ENCODE measurements around the gene ANKRD11. TPM values are rescaled to one million over a fixed set of nuclear protein-coding genes. Genes with fewer than 3 reads are reported as not detected.

ANKRD11 gene
- total RNA-seq, 1 experiment from 2014 or later: 242 TPM

- no TSS peak for BruUV-seq (replicated peaks)
- TF ChIP-seq CTCF (IDR thresholded peaks at IDR 0.05; ENCODE audit: unreplicated experiment): no peak
- intact Hi-C loops (cut with micrococcal nuclease; ENCODE audit: unreplicated experiment): no loop called here
- no peak overlapping the region for H3K27ac Mint-ChIP-seq (ENCODE audit: unreplicated experiment)
- H3K9me3 Mint-ChIP-seq (ENCODE audit: low read depth, unreplicated experiment): no peaks in the 10 kb centered on the region
- no peaks in the 10 kb centered on the region for H3K27me3 Mint-ChIP-seq (ENCODE audit: unreplicated experiment)
- peaks cover 22% of the 10 kb centered on the region for H3K36me3 Mint-ChIP-seq (ENCODE audit: insufficient read depth, unreplicated experiment)
- H3K4me3 Mint-ChIP-seq (ENCODE audit: low read depth, unreplicated experiment): no peak overlapping the region
- H3K4me1 Mint-ChIP-seq (ENCODE audit: low read depth, unreplicated experiment): peaks cover 79% of the 10 kb centered on the region
- no peak for DNase-seq
- CTCF ChIA-PET: interaction anchor here (0.5 to 0.7 kb wide), 3 partner anchors 13 to 122 kb away, joined by 3 to 8 read pairs (median 5); no protein-coding TSS in a partner anchor
Measured at GRCh38 chr16:89448656-89449055, 41.7 kb downstream of the ANKRD11 start.

DNA sequence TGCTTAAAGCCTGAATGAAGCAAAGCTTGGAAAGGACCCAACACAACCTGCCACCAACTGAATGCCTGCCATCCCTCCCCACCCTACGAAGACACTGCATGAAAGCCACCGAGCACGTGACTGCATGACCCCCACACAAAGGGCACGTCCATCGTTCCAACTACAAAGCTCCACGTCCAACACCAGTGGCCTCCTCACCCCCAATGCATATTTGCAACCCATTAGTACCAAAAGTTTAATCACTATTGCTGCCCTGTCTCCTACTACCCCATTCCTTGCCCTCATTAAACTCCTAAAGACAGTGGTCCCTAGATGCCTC lies 43.4 kb downstream of the ANKRD11 start:
- Mint-ChIP-seq H3K27me3 (ENCODE audit: unreplicated experiment) (no peaks in the 10 kb centered on the region), H3K4me1 (ENCODE audit: low read depth, unreplicated experiment) (peaks cover 85% of the 10 kb centered on the region), H3K36me3 (ENCODE audit: insufficient read depth, unreplicated experiment) (peaks cover 36% of the 10 kb centered on the region), H3K4me3 (ENCODE audit: low read depth, unreplicated experiment) (peak overlapping the region; percentile 6), H3K9me3 (ENCODE audit: low read depth, unreplicated experiment) (no peaks in the 10 kb centered on the region), H3K27ac (ENCODE audit: unreplicated experiment) (no peak overlapping the region)
- CTCF ChIA-PET: no interaction called here
- no peak for TF ChIP-seq CTCF (IDR thresholded peaks at IDR 0.05; ENCODE audit: unreplicated experiment)
- DNase-seq: no peak
- intact Hi-C loops (cut with micrococcal nuclease; ENCODE audit: unreplicated experiment): no loop called here
- BruUV-seq (replicated peaks): no TSS peak

- BruUV-seq (replicated peaks): no TSS peak
- intact Hi-C loops (cut with micrococcal nuclease; ENCODE audit: unreplicated experiment): no loop called here
- H3K27ac Mint-ChIP-seq (ENCODE audit: unreplicated experiment): no peak overlapping the region
- no peaks in the 10 kb centered on the region for H3K27me3 Mint-ChIP-seq (ENCODE audit: unreplicated experiment)
- no peak overlapping the region for H3K4me3 Mint-ChIP-seq (ENCODE audit: low read depth, unreplicated experiment)
- CTCF ChIA-PET: interaction anchor here (0.7 kb wide), 1 partner anchor 21 kb away, joined by 3 read pairs; no protein-coding TSS in a partner anchor
- DNase-seq: no peak
- H3K36me3 Mint-ChIP-seq (ENCODE audit: insufficient read depth, unreplicated experiment): peaks cover 42% of the 10 kb centered on the region
- TF ChIP-seq CTCF (IDR thresholded peaks at IDR 0.05; ENCODE audit: unreplicated experiment): no peak
- peaks cover 89% of the 10 kb centered on the region for H3K4me1 Mint-ChIP-seq (ENCODE audit: low read depth, unreplicated experiment)
- no peaks in the 10 kb centered on the region for H3K9me3 Mint-ChIP-seq (ENCODE audit: low read depth, unreplicated experiment)
Measured at GRCh38 chr16:89446136-89446974, 44.0 kb downstream of the ANKRD11 start.

- Mint-ChIP-seq H3K9me3 (ENCODE audit: low read depth, unreplicated experiment) (no peaks in the 10 kb centered on the region), H3K36me3 (ENCODE audit: insufficient read depth, unreplicated experiment) (peaks cover 46% of the 10 kb centered on the region), H3K4me3 (ENCODE audit: low read depth, unreplicated experiment) (peak overlapping the region; percentile 54), H3K4me1 (ENCODE audit: low read depth, unreplicated experiment) (peaks cover 87% of the 10 kb centered on the region), H3K27me3 (ENCODE audit: unreplicated experiment) (no peaks in the 10 kb centered on the region), H3K27ac (ENCODE audit: unreplicated experiment) (peak overlapping the region; percentile 39)
- no TSS peak for BruUV-seq (replicated peaks)
- intact Hi-C loops (cut with micrococcal nuclease; ENCODE audit: unreplicated experiment): no loop called here
- TF ChIP-seq CTCF (IDR thresholded peaks at IDR 0.05; ENCODE audit: unreplicated experiment): no peak
- CTCF ChIA-PET: interaction anchor here (0.6 kb wide), 1 partner anchor 9 kb away, joined by 3 read pairs; no protein-coding TSS in a partner anchor
- no peak for DNase-seq
Measured at GRCh38 chr16:89445166-89445565, 45.2 kb downstream of the ANKRD11 start.

Data from Calu3 (cell line).